ENCODE measurements around the gene SHANK1.

The SHANK1 gene

GRCh38 chr19:50679177-50680125 is 40.2 kb downstream of the SHANK1 start (continued):
- TF ChIP-seq ZNF701 (tag by site-specific recombination; IDR thresholded peaks at IDR 0.05) (no peak), OSR2 (tag by site-specific recombination; IDR thresholded peaks at IDR 0.05) (no peak), ZNF423 (tag by site-specific recombination; IDR thresholded peaks at IDR 0.05) (peak; percentile 68), ZNF658 (tag by site-specific recombination; IDR thresholded peaks at IDR 0.05) (no peak), ZBTB44 (tag by site-specific recombination; IDR thresholded peaks at IDR 0.05) (no peak), ZNF624 (tag by site-specific recombination; IDR thresholded peaks at IDR 0.05) (no peak), KLF16 (tag by site-specific recombination; IDR thresholded peaks at IDR 0.05) (peak; percentile 31; the same call in 1 of the 2 replicates), ZNF777 (tag by site-specific recombination; IDR thresholded peaks at IDR 0.05; ENCODE audit: borderline replicate concordance) (peak; percentile 45; the same call in 1 of the 2 replicates), GLIS1 (tag by site-specific recombination; IDR thresholded peaks at IDR 0.05) (peak; percentile 30; the same call in 1 of the 2 replicates), ZSCAN5A (tag by site-specific recombination; IDR thresholded peaks at IDR 0.05) (no peak), ZNF670 (tag by site-specific recombination; IDR thresholded peaks at IDR 0.05; ENCODE audit: low read depth) (no peak), ZNF37A (tag by site-specific recombination; IDR thresholded peaks at IDR 0.05) (no peak), ZNF530 (tag by site-specific recombination; IDR thresholded peaks at IDR 0.05; ENCODE audit: low read depth) (no peak), SALL2 (tag by site-specific recombination; IDR thresholded peaks at IDR 0.05; ENCODE audit: borderline replicate concordance) (peak; percentile 76), ZNF585B (tag by site-specific recombination; IDR thresholded peaks at IDR 0.05) (no peak), ZNF677 (tag by site-specific recombination; IDR thresholded peaks at IDR 0.05) (no peak), IKZF3 (tag by site-specific recombination; IDR thresholded peaks at IDR 0.05) (no peak), ZBTB48 (tag by site-specific recombination; IDR thresholded peaks at IDR 0.05) (no peak; the same call in none of the 2 replicates), ZBTB10 (tag by site-specific recombination; IDR thresholded peaks at IDR 0.05) (peak; percentile 36), ZNF549 (tag by site-specific recombination; IDR thresholded peaks at IDR 0.05) (no peak), ZBTB8A (tag by site-specific recombination; IDR thresholded peaks at IDR 0.05) (no peak), ZNF24 (tag by site-specific recombination; IDR thresholded peaks at IDR 0.05) (no peak), ZNF48 (tag by site-specific recombination; IDR thresholded peaks at IDR 0.05) (no peak), ZFP69B (tag by site-specific recombination; IDR thresholded peaks at IDR 0.05) (0 out of 2 replicates have a peak, but pooled peaks have one; percentile 9), ZNF202 (tag by site-specific recombination; IDR thresholded peaks at IDR 0.05; ENCODE audit: borderline replicate concordance) (peak; percentile 68; the same call in 1 of the 2 replicates), SP3 (tag by site-specific recombination; IDR thresholded peaks at IDR 0.05) (no peak; the same call in 1 of the 2 replicates), SCRT2 (tag by site-specific recombination; IDR thresholded peaks at IDR 0.05) (no peak)
- TF ChIP-seq, protein P1, sequence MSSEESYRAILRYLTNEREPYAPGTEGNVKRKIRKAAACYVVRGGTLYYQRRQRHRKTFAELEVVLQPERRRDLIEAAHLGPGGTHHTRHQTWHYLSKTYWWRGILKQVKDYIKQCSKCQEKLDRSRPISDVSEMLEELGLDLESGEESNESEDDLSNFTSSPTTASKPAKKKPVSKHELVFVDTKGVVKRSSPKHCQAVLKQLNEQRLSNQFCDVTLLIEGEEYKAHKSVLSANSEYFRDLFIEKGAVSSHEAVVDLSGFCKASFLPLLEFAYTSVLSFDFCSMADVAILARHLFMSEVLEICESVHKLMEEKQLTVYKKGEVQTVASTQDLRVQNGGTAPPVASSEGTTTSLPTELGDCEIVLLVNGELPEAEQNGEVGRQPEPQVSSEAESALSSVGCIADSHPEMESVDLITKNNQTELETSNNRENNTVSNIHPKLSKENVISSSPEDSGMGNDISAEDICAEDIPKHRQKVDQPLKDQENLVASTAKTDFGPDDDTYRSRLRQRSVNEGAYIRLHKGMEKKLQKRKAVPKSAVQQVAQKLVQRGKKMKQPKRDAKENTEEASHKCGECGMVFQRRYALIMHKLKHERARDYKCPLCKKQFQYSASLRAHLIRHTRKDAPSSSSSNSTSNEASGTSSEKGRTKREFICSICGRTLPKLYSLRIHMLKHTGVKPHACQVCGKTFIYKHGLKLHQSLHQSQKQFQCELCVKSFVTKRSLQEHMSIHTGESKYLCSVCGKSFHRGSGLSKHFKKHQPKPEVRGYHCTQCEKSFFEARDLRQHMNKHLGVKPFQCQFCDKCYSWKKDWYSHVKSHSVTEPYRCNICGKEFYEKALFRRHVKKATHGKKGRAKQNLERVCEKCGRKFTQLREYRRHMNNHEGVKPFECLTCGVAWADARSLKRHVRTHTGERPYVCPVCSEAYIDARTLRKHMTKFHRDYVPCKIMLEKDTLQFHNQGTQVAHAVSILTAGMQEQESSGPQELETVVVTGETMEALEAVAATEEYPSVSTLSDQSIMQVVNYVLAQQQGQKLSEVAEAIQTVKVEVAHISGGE (tag by site-specific recombination; conservative IDR thresholded peaks at IDR 0.05; ENCODE audit: low read depth), result no peak
- TF ChIP-seq, protein P2, sequence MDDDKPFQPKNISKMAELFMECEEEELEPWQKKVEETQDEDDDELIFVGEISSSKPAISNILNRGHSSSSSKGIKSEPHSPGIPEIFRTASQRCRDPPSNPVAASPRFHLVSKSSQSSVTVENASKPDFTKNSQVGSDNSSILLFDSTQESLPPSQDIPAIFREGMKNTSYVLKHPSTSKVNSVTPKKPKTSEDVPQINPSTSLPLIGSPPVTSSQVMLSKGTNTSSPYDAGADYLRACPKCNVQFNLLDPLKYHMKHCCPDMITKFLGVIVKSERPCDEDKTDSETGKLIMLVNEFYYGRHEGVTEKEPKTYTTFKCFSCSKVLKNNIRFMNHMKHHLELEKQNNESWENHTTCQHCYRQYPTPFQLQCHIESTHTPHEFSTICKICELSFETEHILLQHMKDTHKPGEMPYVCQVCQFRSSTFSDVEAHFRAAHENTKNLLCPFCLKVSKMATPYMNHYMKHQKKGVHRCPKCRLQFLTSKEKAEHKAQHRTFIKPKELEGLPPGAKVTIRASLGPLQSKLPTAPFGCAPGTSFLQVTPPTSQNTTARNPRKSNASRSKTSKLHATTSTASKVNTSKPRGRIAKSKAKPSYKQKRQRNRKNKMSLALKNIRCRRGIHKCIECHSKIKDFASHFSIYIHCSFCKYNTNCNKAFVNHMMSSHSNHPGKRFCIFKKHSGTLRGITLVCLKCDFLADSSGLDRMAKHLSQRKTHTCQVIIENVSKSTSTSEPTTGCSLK (tag by site-specific recombination; IDR thresholded peaks at IDR 0.05), result no peak
